ENCODE results near the gene HSP90B1. TPM values are rescaled to one million over a fixed set of nuclear protein-coding genes. Genes with fewer than 3 reads are reported as not detected.

Gene HSP90B1
- total and polyA plus RNA-seq, 4 experiments from 2014 or later: 199 to 534 (median 384) TPM

GRCh38 chr12:103955811-103956508 lies 25.8 kb downstream of the HSP90B1 start:
- POLR2A ChIA-PET (ENCODE audit: partially characterized antibody): interaction anchor here (1.1 to 5.9 kb wide), 9 partner anchors 8 to 182 kb away, joined by 3 to 210 read pairs (median 8); partner anchors contain the start of genes HSP90B1, NFYB and TDG
- Mint-ChIP-seq H3K36me3 (peaks cover 14 to 41% of the 10 kb centered on the region in 2 donors), H3K4me1 (peaks cover 20 to 48% (median 36%) of the 10 kb centered on the region in 4 donors), H3K27ac (peak overlapping the region; percentile 91 to 100 (median 99)), H3K4me3 (peak overlapping the region; percentile 97 to 100 (median 98)), H3K9me3 (peaks cover 0 to 2% (median 0%) of the 10 kb centered on the region in 8 donors), H3K27me3 (no peaks in the 10 kb centered on the region)
- CTCF ChIA-PET (ENCODE audit: partially characterized antibody): interaction anchor here (0.7 to 5.4 kb wide), 8 partner anchors 8 to 153 kb away, joined by 3 to 32 read pairs (median 4); partner anchors contain the start of genes HSP90B1 and TDG
- no peak for DNase-seq
- intact Hi-C loops (cut with micrococcal nuclease): no loop called here
- Histone ChIP-seq H3K36me3 (ENCODE audit: insufficient read depth, low read length) (peaks cover 20% of the 10 kb centered on the region), H3K9me3 (ENCODE audit: control insufficient read depth in 1 of 2, low read length in 2 of 2) (no peaks in the 10 kb centered on the region), H3K4me3 (ENCODE audit: low read length in 2 of 2) (peak overlapping the region; percentile 61 to 96), H3K27me3 (ENCODE audit: insufficient read depth, low read length) (no peaks in the 10 kb centered on the region), H3K27ac (ENCODE audit: low read depth, low read length) (peak overlapping the region; percentile 75), H3K4me1 (ENCODE audit: insufficient read depth, low read length) (peaks cover 16% of the 10 kb centered on the region)

- POLR2A ChIA-PET (ENCODE audit: partially characterized antibody): interaction anchor here (1.0 to 5.9 kb wide), 11 partner anchors 8 to 182 kb away, joined by 3 to 210 read pairs (median 7); partner anchors contain the start of genes HSP90B1, NFYB and TDG
- H3K4me3 Mint-ChIP-seq: peak overlapping the region; percentile 97 to 100 (median 98)
- H3K4me1 Mint-ChIP-seq: peaks cover 20 to 48% (median 36%) of the 10 kb centered on the region in 4 donors
- H3K27ac Mint-ChIP-seq: peak overlapping the region; percentile 91 to 100 (median 99)
- H3K4me1 ChIP-seq (ENCODE audit: insufficient read depth, low read length): peaks cover 16% of the 10 kb centered on the region
- intact Hi-C loops (cut with micrococcal nuclease): loop anchor here (1.0 kb wide), 3 partner anchors 9 to 72 kb away; partner anchors contain the start of genes HSP90B1 and TDG
- H3K27me3 Mint-ChIP-seq: no peaks in the 10 kb centered on the region
- H3K27me3 ChIP-seq (ENCODE audit: insufficient read depth, low read length): no peaks in the 10 kb centered on the region
- CTCF ChIA-PET (ENCODE audit: partially characterized antibody): interaction anchor here (0.7 to 5.4 kb wide), 7 partner anchors 9 to 153 kb away, joined by 3 to 32 read pairs (median 4); partner anchors contain the start of genes HSP90B1 and TDG
- peaks cover 20% of the 10 kb centered on the region for H3K36me3 ChIP-seq (ENCODE audit: insufficient read depth, low read length)
- DNase-seq: peak in 2 of 5 donors; percentile 2 to 34
- H3K27ac ChIP-seq (ENCODE audit: low read depth, low read length): peak overlapping the region; percentile 75
- H3K4me3 ChIP-seq (ENCODE audit: low read length in 2 of 2): peak overlapping the region; percentile 61 to 96
- peaks cover 0 to 2% (median 0%) of the 10 kb centered on the region in 8 donors for H3K9me3 Mint-ChIP-seq
- peaks cover 13 to 39% of the 10 kb centered on the region in 2 donors for H3K36me3 Mint-ChIP-seq
- H3K9me3 ChIP-seq (ENCODE audit: control insufficient read depth in 1 of 2, low read length in 2 of 2): no peaks in the 10 kb centered on the region
Measured at GRCh38 chr12:103956509-103957027, 26.4 kb downstream of the HSP90B1 start.

- Mint-ChIP-seq H3K9me3 (peaks cover 0 to 2% (median 0%) of the 10 kb centered on the region in 8 donors), H3K27me3 (no peaks in the 10 kb centered on the region), H3K27ac (peak overlapping the region; percentile 91 to 100 (median 99)), H3K36me3 (peaks cover 1 to 26% of the 10 kb centered on the region in 2 donors), H3K4me3 (peak overlapping the region; percentile 97 to 100 (median 98)), H3K4me1 (peaks cover 17 to 44% (median 32%) of the 10 kb centered on the region in 4 donors)
- Histone ChIP-seq H3K27ac (ENCODE audit: low read depth, low read length) (peak overlapping the region; percentile 75), H3K27me3 (ENCODE audit: insufficient read depth, low read length) (no peaks in the 10 kb centered on the region), H3K9me3 (ENCODE audit: control insufficient read depth in 1 of 2, low read length in 2 of 2) (no peaks in the 10 kb centered on the region), H3K36me3 (ENCODE audit: insufficient read depth, low read length) (peaks cover 14% of the 10 kb centered on the region), H3K4me3 (ENCODE audit: low read length in 2 of 2) (no peak overlapping the region), H3K4me1 (ENCODE audit: insufficient read depth, low read length) (peaks cover 16% of the 10 kb centered on the region)
- CTCF ChIA-PET (ENCODE audit: partially characterized antibody): no interaction called here
- POLR2A ChIA-PET (ENCODE audit: partially characterized antibody): interaction anchor here (1.2 to 5.9 kb wide), 3 partner anchors 8 to 34 kb away, joined by 3 to 210 read pairs (median 93); partner anchors contain the start of genes HSP90B1 and TDG
- no peak for DNase-seq
- intact Hi-C loops (cut with micrococcal nuclease): loop anchor here (1.0 kb wide), 3 partner anchors 7 to 74 kb away; partner anchors contain the start of genes HSP90B1 and TDG
Measured at GRCh38 chr12:103957865-103958388, 27.7 kb downstream of the HSP90B1 start.

- Histone ChIP-seq H3K4me3 (ENCODE audit: low read length in 2 of 2) (no peak overlapping the region), H3K27me3 (ENCODE audit: insufficient read depth, low read length) (no peaks in the 10 kb centered on the region), H3K9me3 (ENCODE audit: control insufficient read depth in 1 of 2, low read length in 2 of 2) (no peaks in the 10 kb centered on the region), H3K27ac (ENCODE audit: low read depth, low read length) (no peak overlapping the region), H3K4me1 (ENCODE audit: insufficient read depth, low read length) (peaks cover 16% of the 10 kb centered on the region), H3K36me3 (ENCODE audit: insufficient read depth, low read length) (peaks cover 9% of the 10 kb centered on the region)
- Mint-ChIP-seq H3K4me1 (peaks cover 16 to 41% (median 30%) of the 10 kb centered on the region in 4 donors), H3K9me3 (peaks cover 0 to 2% (median 0%) of the 10 kb centered on the region in 8 donors), H3K27me3 (no peaks in the 10 kb centered on the region), H3K27ac (peak overlapping the region in 4 of 7 donors; percentile 46 to 91 (median 74)), H3K36me3 (peaks cover 0 to 21% of the 10 kb centered on the region in 2 donors), H3K4me3 (peak overlapping the region in 2 of 8 donors; percentile 27 to 70)
- ChIA-PET POLR2A (ENCODE audit: partially characterized antibody) (interaction anchor here (1.2 to 5.9 kb wide), 4 partner anchors 7 to 35 kb away, joined by 3 to 210 read pairs (median 48); partner anchors contain the start of genes HSP90B1 and TDG), CTCF (ENCODE audit: partially characterized antibody) (interaction anchor here (1.1 kb wide), 1 partner anchor 10 kb away, joined by 3 read pairs; no protein-coding TSS in a partner anchor)
- DNase-seq: no peak
- intact Hi-C loops (cut with micrococcal nuclease): no loop called here
Measured at GRCh38 chr12:103958621-103959020, 28.4 kb downstream of the HSP90B1 start.

GRCh38 chr12:103960616-103961227 lies 30.5 kb downstream of the HSP90B1 start:
- Mint-ChIP-seq H3K27ac (peak overlapping the region in 1 of 7 donors; percentile 33), H3K36me3 (peaks cover 0 to 17% of the 10 kb centered on the region in 2 donors), H3K9me3 (peaks cover 0 to 2% (median 0%) of the 10 kb centered on the region in 8 donors), H3K4me1 (peaks cover 22 to 44% (median 30%) of the 10 kb centered on the region in 4 donors), H3K4me3 (no peak overlapping the region), H3K27me3 (no peaks in the 10 kb centered on the region)
- Histone ChIP-seq H3K27me3 (ENCODE audit: insufficient read depth, low read length) (no peaks in the 10 kb centered on the region), H3K4me3 (ENCODE audit: low read length in 2 of 2) (no peak overlapping the region), H3K36me3 (ENCODE audit: insufficient read depth, low read length) (no peaks in the 10 kb centered on the region), H3K4me1 (ENCODE audit: insufficient read depth, low read length) (peaks cover 20% of the 10 kb centered on the region), H3K9me3 (ENCODE audit: control insufficient read depth in 1 of 2, low read length in 2 of 2) (no peaks in the 10 kb centered on the region), H3K27ac (ENCODE audit: low read depth, low read length) (no peak overlapping the region)
- no peak for DNase-seq
- intact Hi-C loops (cut with micrococcal nuclease): no loop called here
- POLR2A ChIA-PET (ENCODE audit: partially characterized antibody): interaction anchor here (0.6 kb wide), 1 partner anchor 53 kb away, joined by 3 read pairs; no protein-coding TSS in a partner anchor
- CTCF ChIA-PET (ENCODE audit: partially characterized antibody): interaction anchor here (1.0 to 1.2 kb wide), 2 partner anchors 20 to 149 kb away, joined by 3 read pairs; no protein-coding TSS in a partner anchor

- intact Hi-C loops (cut with micrococcal nuclease): no loop called here
- no peaks in the 10 kb centered on the region for H3K9me3 Mint-ChIP-seq
- ChIA-PET CTCF (ENCODE audit: partially characterized antibody) (no interaction called here), POLR2A (ENCODE audit: partially characterized antibody) (interaction anchor here (0.8 to 2.7 kb wide), 3 partner anchors 33 to 121 kb away, joined by 3 to 21 read pairs (median 3); partner anchors contain the start of genes HCFC2, HSP90B1 and NT5DC3)
- no peak overlapping the region for H3K4me3 Mint-ChIP-seq
- H3K36me3 Mint-ChIP-seq: peaks cover 0 to 15% of the 10 kb centered on the region in 2 donors
- no peak for DNase-seq
- no peaks in the 10 kb centered on the region for H3K27me3 ChIP-seq (ENCODE audit: insufficient read depth, low read length)
- H3K4me3 ChIP-seq (ENCODE audit: low read length in 2 of 2): no peak overlapping the region
- peaks cover 19 to 44% (median 32%) of the 10 kb centered on the region in 4 donors for H3K4me1 Mint-ChIP-seq
- peak overlapping the region in 3 of 7 donors; percentile 13 to 65 (median 52) for H3K27ac Mint-ChIP-seq
- H3K27me3 Mint-ChIP-seq: no peaks in the 10 kb centered on the region
- no peaks in the 10 kb centered on the region for H3K9me3 ChIP-seq (ENCODE audit: control insufficient read depth in 1 of 2, low read length in 2 of 2)
- peaks cover 24% of the 10 kb centered on the region for H3K4me1 ChIP-seq (ENCODE audit: insufficient read depth, low read length)
- no peaks in the 10 kb centered on the region for H3K36me3 ChIP-seq (ENCODE audit: insufficient read depth, low read length)
- no peak overlapping the region for H3K27ac ChIP-seq (ENCODE audit: low read depth, low read length)
Measured at GRCh38 chr12:103962493-103962892, 32.3 kb downstream of the HSP90B1 start.
